GM19023 (cell line): ENCODE data around the gene OGFR.

Experiments used
- ATAC-seq: cut with Tn5 transposase; IDR thresholded peaks from one replicate; pipeline ENCODE4 v1.9.1; 2021; ENCODE audit warnings: mild to moderate bottlenecking, moderate library complexity; ENCODE audit not compliant: unreplicated experiment

The OGFR gene

DNA sequence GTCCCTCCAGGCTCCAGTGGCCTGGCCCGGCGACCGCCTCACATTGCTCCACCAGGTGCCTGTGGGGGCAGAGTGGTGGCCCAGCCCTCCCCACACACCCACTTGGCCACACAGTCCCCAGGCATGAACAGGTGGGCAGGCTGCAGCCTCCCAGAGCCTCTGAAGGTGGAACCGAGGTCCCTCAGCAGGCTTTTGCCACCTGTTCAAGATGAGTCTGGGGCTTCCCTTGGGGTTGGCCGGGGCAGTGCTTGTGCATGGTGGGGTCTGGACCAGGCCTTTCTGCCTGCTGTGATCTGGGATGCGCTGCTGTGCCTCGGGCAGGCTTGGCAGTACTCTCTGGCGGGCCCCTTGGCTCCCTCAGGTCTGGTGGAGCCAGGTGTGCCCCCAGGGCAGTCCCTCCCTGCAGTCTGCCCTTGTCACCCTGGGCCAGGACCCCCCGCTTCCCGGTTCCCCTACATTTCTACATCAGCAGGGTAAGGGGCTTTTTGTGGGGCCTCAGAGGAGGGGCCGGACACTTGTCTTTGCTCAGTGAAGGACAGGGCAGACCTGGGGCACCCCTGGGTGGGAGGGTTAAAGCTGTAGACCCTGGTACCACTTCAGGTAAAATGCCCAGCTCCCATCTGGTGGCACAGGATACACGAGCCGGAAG, 9.5 kb downstream of the OGFR start:
- no peak for ATAC-seq

DNA sequence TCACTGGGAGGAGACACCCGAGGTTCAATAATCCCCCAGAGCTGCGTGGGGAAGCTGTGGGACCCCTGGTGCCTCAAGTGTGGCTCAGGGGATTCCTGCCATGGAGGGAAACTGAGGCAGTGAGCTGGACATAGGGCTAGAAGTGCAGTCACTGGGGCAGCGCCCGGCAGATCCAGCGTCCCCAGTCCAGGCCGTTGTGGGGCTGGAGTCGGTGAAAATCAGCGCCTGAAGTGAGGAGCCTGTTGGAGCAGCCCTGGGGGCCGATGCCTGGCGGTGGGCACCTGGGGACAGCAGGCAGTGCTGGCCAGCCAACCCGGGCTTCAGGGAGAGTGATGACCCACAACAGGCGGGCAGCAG, 10.1 kb downstream of the OGFR start:
- no peak for ATAC-seq

DNA sequence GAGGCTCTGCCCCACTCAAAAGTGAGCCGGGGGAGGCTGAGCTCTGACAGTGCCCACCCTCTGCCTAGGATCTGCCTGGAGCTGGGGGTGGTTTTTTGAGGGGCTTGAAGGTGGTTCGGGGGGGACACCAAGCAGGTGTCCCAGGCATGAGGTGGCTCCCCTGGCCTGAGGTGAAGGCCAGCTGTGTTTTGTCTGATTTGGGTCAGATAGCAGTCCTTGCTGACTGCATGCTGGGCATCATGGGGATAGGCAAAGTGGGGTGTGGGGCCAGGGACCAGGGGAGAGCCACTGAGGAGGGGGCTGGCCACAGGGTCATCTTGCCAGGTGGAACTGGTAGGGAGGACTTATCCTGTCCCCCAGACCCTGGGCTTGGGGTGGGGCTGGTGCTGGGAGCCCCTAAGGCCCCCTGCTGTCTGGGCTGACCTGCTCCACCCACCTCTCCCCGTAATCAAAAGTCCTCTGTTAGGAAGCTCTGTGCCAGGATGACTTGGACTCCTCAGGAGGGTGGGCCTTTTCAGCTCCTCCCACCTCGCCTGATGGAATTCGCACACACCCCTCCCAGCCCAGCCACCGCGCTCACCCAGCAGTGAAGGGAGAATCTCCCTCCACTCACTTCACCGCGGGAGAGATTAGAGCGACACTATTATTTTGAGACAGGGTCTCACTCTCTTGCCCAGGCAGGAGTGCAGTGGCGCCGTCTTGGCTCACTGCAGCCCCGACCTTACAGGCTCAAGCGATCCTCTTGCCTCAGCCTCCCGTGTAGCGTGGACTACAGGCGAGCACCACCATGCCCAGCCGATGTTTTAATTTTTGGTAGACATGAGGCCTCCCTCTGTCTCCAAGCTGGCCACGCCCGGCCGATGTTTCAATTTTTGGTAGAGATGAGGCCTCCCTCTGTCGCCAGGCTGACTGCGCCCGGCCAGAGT, 10.7 kb downstream of the OGFR start:
- ATAC-seq: no peak

DNA sequence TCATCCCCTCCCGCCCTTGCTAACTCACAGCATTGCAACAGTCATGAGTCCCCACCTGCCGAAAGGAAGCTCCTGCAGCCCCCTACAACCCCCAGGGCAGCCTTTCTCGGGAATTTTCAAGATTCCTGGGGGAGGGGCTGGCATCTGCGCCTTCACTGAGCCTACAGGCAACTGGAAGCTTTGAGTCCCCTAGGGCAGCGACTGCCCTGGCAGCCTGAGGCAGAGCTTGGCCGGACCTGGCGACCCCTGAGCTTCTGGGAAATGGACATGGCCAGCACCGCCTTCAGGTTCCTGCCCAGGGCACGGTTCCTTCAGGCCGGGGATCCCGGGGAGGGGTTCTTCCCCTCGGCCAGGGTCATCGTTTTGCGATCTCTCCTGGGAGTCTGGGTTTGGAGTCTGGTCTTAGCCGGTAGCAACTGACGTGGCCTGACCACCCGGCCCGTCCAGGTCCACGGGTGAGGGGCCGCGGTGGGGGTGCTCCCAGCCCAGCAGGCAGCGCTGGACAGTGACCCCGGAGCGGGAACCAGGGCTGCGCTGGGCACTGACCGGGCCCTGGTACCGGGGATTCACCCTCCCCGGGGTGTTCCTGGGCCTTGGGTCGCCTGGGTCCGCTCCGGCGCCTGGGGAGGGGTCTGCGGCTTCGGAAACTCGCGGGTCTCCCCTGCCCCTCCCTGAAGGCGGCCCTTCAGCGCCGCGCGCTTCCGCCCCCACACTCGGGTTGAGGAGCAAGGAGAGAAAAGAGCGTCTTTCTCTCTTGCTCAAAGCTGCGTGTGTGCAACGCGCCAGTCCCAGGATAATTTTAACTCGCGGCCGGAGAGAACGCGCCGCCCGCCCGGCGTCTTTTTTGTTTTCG, 11.6 kb downstream of the OGFR start:
- ATAC-seq: no peak

DNA sequence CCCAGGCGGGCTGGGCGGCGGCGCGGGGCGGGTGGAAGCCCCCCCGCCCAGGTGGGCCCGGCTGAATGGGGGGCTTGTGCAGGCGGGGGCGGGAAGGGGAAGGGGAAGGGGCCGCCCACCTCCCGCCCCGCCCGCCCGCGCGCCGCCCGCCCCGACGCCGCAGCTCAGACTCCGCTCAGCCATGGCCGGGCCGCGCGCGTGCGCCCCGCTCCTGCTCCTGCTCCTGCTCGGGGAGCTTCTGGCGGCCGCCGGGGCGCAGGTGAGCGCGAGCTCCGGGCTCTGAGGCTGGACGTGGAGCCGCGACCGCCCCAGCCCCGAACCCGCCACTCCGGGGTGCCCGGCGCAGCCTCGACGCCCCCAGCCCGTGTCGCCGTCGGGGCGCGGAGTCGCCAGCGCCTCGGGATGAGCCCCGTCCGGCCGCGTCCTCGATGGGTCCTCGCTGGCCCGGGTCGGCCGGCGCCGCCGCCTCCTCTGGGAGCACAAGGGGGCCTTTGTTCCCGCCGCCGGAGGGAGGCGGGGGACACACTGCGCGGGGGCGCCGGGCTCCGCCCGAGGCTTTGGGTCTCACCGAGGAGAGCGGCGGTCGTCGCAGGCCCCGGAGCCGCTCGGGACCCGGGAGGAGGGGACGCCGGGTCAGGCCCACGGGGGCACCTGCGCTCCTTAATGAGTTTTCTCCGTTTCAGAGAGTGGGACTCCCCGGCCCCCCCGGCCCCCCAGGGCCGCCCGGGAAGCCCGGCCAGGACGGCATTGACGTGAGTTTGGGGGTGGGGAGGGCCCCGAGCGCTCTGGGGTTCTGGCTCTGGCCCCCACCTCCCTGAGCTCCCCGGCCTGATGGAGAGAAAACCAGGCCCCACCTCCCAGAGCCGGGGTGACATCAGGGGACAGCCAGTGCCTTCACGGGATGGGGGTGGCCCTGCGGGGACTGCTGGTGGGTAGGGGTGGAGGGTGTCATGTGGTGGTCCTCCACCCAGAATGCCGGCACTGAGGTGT, 12.5 kb downstream of the OGFR start, which contains the start of gene COL9A3:
Gene COL9A3, plus strand, starts transcription at position 167 of the 990 bp plus-strand sequence. Its CDS starts 15 bp downstream, at position 182.
- ATAC-seq: no peak

DNA sequence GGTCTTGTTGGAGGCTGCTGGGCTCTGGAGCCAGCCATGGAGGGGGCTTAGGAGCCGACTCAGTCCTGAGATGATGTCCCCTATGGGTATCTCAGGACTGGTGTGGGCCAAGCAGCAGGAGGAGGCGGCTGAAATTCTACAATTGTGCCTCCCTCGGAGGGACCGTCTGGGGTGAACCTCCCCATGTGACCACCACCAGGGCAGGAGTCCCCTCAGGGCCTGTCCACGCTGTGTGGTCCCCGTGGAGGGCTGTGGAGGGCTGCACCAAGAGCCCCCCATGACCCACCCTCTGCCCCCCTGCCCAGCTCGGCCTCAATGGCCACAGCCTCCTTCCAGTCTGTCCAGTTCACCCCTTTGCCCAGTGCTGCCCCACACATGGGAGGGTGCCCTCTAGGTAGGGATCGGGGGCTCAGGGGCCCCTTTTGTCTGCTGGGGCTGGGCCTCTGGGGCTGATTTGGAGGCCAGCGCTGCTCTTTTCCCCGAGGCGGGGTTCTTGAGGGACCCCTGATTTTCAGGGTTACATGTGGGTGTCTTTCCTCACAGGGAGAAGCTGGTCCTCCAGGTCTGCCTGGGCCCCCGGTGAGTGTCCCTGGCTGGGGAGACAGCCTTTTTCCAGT, 13.4 kb downstream of the OGFR start:
- no peak for ATAC-seq

DNA sequence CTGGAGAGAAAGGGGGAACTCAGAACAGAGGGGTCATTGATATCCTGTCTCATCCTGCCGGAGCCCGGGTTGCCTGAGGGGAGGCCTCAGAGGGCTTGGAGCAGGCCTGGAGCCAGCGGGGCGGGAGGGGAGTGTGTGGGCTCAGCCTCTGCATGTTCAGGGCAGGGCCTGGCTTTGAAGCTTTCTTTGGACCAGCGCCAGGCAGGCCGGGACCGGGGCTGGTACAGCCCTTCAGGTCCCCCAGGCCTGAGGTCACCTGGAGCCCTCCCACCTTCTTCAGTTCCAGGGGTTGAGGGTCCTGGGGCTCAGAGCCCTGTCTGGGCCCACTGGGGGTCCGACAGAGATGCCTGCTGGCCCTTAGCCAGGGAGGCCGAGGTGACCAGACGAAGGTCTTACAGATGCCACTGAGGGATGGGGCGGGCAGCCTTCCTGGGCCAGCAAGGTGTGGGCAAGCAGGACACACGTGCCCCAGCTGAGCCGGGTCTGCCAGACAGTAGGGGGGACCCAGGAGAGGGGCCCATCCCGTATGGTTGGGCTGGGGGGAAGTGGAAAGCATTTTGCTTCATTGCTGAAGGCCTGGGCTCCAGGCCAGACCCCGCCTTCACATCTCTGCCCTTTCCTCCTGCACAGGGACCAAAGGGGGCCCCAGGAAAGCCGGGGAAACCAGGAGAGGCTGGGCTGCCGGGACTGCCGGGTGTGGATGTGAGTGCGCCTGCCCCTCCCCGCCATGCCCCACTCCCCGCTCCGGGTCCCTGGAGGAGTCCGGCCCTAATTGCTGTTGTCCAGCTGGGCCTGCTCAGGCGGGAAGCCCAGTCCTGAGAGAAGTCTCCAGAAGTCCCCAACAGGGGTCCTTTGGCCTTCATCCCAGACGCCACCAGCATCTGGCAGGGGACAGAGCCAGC, 14.2 kb downstream of the OGFR start:
- no peak for ATAC-seq

DNA sequence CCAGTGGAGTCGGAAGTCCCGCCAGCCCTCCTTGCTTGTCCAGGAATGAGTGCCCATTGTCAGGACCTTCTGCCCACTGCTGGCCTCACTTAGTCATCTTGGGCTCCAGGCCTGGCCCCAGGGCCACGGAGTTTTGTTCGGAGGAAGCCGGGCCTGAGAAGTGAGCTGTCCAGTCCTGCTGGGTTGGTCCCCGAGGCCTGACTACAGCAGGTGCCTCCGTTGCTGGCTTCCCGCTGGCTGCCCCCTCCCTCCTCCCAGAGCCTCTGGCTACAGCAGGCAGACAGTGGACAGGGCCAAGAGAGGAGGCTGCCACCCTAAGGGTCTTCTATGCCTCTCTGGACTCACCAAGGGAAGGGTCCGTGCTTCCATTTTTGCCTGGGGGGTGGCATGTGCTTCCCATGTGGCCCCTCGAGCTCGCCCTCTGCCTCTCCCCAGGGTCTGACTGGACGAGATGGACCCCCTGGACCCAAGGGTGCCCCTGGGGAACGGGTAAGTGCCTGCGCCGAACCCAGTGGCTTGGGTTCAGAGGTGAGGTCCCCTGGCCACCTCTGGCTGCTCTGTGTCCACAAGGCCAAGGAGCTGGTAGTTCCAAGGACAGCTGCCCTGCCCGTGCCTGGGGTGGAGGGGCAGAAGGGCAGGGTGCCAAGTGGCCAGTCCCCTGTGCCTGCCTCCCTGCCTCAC, 15.0 kb downstream of the OGFR start:
- ATAC-seq: no peak

DNA sequence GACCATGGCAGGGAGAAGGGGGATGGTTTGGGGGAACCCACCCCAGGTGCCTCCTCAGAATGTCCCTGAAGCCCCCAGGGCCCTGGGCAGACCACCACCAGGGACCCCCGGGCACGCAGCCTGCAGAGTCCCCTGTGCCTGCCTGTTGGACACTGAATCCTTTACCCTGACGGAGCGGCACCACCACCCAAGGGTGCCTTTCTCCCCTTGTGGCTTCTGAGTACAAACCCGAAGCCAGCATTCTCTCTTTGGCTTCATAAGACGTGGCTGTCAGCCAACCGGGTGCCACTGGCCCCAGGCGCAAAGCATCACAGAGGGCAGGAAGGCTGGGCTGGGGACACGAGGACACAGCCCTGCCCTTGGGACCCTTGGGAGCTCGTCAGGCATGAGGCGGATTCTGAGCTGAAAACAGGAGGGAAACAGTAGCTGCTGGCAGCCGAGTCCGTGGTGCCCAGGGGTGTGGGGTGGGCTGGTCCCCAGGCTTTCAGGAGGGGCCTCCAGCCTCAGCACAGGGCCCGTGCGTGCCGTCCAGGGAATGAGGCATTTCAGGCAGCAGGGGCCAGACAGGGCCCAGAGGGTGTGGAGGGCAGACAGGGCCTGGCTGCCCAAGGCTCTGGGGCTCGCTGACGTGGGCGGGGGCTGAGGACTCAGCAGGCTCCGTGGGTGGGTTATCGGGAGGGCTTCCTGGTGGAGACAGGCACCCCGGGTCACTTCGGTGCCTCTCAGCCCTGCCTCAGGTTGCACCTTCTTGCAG, 15.8 kb downstream of the OGFR start:
- ATAC-seq: no peak

DNA sequence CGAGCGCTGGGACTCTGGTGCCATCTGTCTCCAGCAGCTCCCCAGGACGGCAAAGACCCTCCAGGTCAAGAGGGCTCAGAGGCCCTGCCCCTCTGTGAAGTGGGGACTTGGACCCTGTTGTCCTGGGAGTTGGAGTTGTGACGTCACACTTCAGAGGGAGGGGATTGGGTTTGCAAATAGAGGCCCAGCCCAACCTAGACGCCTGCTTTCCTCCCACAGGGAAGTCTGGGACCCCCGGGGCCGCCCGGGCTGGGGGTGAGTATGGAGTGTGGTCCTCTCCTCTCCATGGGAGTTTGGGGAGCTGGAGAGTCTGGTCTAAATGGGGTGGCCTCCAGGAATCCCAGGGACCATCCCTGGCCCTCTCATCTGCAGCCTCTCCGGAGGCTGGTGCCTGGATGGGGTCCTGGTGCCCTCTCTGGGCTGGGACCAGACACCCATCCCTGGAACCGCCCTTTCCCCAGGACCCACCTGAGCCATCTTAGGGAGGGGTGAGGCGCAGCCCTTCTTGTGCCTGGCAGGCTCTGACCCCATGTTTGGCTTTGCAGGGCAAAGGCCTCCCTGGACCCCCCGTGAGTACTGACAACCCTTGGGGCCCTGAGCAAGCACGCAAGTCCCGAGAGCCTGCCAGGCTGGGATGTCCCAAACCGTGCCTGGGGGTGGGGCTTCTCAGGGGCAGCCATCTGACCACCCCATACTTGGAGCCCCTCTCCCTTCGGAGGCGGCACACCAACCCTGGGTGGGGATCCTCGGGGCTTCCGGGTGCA, 16.5 kb downstream of the OGFR start:
- no peak for ATAC-seq

DNA sequence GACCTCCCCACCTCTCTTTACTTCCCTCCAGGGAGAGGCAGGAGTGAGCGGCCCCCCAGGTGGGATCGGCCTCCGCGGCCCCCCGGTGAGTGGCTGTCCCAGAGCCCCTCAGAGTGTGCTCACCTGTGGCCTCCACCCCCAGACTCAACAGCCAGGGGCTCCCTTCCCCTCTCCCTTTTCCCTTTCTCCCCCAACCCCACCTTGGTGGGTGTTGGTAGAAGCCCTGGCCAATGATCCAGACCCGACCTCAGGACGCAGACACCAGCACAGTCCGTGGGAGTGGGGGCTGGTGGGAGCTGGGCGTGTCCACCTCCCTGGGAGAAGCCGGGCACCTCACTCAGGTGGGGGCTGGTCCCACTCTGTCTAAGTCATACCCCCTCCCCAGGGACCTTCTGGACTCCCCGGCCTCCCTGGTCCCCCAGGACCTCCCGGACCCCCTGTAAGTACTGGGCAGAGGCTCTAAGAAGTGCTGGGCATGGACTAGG, 17.1 kb downstream of the OGFR start:
- no peak for ATAC-seq

DNA sequence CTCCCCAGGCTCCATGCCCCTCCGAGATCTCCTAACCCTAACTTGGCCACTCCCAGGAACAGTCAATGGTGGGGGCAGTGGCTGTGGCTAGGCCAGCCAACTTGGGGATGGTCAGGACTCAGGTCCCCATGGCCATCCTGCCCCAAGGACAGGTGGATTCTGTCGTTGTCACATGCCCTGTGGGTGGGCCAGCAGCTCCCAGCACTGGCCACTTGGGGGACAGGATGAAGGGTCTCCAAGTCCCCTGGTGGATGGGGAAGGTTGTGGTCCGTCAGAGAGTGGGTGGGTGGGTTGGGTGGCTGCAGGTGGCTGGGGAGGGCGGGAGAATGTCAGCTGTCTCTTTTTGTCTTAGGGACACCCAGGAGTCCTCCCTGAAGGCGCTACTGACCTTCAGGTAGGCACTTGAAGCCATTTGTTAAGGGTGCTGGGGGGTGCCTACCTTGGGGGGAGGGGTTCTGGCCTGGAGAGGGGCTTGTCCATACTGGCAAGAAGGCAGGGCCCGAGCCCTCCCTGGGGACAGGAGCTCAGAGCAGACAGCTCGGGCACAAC, 17.7 kb downstream of the OGFR start:
- no peak for ATAC-seq

DNA sequence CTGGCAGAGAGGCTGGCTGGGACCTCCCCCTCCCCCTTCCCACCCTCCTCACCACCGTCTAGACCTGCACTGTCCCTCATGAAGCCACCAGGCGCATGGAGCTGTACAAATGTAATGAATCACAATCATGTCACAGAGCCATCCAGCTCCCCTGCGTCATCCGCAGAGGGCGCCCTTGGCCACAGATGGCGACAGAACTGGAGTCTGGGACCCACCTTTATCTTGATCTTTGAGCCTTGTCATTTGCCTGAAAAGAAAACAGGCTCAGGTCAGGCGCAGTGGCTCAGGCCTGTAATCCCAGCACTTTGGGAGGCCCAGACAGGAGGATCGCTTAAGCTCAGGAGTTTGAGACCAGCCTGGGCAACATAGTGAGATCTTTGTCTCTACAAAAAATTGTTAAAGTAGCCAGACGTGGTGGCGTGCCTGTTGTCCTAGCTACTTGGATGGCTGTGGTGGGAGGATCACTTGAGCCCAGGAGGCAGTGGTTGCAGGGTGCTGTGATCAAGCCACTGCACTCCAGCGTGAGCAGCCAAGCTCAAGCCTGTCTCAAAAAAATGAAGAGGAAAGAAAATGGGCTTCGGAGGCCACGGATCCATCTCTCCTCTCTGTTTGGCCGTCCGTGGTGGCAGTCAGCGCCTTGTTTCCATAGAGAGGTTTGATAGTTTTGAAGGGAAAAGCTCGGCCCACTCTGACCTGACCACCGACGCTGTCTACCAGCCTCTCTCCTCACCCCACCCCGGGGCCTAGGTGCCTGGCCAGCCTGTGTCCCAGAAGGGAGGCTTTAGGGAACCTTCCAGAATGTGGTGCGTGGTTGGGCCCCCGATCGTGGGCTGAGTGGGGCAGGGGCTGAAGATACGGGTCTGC, 18.4 kb downstream of the OGFR start:
- ATAC-seq: no peak

DNA sequence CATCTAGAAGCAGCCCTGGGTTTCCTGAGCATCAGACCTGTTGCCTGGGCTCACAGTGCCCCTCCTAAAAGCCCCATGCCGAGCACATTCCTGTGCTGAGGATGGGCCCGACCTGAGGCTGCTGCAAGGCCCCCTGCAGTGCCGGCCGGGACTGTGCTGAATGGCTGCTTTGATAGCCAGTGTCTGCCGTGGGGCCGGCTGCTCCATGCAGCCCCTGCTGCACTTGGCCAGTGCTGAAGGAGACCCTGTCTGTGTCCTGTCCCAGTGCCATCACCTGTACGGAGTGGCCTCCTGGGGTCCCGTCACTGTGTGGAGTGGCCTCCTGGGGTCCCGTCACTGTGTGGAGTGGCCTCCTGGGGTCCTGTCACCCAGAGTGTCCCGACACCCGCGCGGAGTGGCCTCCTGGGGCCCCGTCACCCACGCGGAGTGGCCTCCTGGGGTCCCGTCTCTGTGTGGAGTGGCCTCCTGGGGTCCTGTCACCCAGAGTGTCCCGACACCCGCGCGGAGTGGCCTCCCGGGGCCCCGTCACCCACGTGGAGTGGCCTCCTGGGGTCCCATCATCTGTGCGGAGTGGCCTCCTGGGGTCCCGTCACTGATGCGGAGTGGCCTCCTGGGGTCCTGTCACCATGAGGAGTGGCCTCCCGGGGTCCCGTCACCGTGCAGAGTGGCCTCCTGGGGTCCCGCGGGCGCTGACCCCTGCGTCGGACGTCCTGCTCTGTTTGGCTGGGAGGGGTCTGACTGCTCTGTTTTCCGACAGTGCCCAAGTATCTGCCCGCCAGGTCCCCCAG, 19.2 kb downstream of the OGFR start:
- ATAC-seq: no peak
